Measurements from ENCODE around the gene SH2D2A. TPM values are rescaled to one million over a fixed set of nuclear protein-coding genes. Genes with fewer than 3 reads are reported as not detected.

Gene SH2D2A
- total and polyA plus RNA-seq, 9 of the 15 experiments (the other 6 are each of a cell fraction or from before 2014, with no cell fraction given), result 0.89 to 33.6 (median 6.9) TPM

- TF ChIP-seq NR2C1 (IDR thresholded peaks at IDR 0.05) (peak; percentile 61; the same call in 1 of the 2 replicates), NR2C1 (tag; IDR thresholded peaks at IDR 0.05) (peak; percentile 39), ESRRA (IDR thresholded peaks at IDR 0.05; ENCODE audit: borderline replicate concordance, low read depth) (peak; percentile 59; the same call in 1 of the 2 replicates), ETV5 (CRISPR knock-in tag; IDR thresholded peaks at IDR 0.05; ENCODE audit: low read depth) (no peak), NCOA4 (IDR thresholded peaks at IDR 0.05; ENCODE audit: partially characterized antibody) (no peak), ZC3H11A (IDR thresholded peaks at IDR 0.05; ENCODE audit: low read depth, low read length) (no peak), SMARCC2 (IDR thresholded peaks at IDR 0.05; ENCODE audit: low read depth) (no peak), THRB (CRISPR knock-in tag; conservative IDR thresholded peaks at IDR 0.05) (no peak), RB1 (IDR thresholded peaks at IDR 0.05; ENCODE audit: low read depth) (no peak), FOXP1 (CRISPR knock-in tag; IDR thresholded peaks at IDR 0.05) (no peak), ZBTB33 (CRISPR knock-in tag; IDR thresholded peaks at IDR 0.05) (no peak)
Observed at GRCh38 chr1:156842618-156843300, 26.1 kb upstream of the SH2D2A start (continued).

All from K562 (cell line).